Measurements from ENCODE around the gene ADAMTSL3.

DNA sequence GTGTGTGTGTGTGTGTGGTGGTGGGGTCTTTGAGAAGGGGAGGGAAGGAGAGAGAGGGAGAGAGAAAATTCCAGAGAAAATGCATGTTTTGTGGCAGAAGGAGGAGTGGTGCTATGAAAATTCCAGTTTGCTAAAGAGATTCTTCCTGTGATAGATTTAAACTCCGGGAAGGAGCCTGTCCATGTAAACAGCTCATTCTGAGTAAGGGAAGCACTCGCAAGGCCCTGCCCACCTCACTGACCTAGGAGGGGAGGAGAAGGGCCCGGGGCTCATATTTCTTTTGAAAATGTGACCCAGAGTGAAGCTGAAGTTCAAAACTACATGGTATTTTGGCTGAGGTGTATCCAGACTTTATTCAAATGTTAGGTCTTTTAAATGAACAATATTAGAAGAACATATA lies 41.3 kb downstream of the ADAMTSL3 start:
- TF ChIP-seq CTCF (IDR thresholded peaks at IDR 0.05) = no peak
- no peak for TF ChIP-seq USF2 (CRISPR knock-in tag; IDR thresholded peaks at IDR 0.05)
- no peak for TF ChIP-seq TCF7 (CRISPR knock-in tag; IDR thresholded peaks at IDR 0.05; ENCODE audit: low read depth)
- no peak for TF ChIP-seq JUN (CRISPR knock-in tag; IDR thresholded peaks at IDR 0.05)
- no peak for TF ChIP-seq CBFB (CRISPR knock-in tag; IDR thresholded peaks at IDR 0.05; ENCODE audit: low read depth)
- TF ChIP-seq, protein P1, sequence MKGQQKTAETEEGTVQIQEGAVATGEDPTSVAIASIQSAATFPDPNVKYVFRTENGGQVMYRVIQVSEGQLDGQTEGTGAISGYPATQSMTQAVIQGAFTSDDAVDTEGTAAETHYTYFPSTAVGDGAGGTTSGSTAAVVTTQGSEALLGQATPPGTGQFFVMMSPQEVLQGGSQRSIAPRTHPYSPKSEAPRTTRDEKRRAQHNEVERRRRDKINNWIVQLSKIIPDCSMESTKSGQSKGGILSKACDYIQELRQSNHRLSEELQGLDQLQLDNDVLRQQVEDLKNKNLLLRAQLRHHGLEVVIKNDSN (CRISPR knock-in tag; IDR thresholded peaks at IDR 0.05) = no peak
- TF ChIP-seq NFYB (CRISPR knock-in tag; conservative IDR thresholded peaks at IDR 0.05; ENCODE audit: low read depth) = no peak
- TF ChIP-seq NR1H2 (CRISPR knock-in tag; IDR thresholded peaks at IDR 0.05) = no peak
- TF ChIP-seq NR2C2 (CRISPR knock-in tag; IDR thresholded peaks at IDR 0.05) = no peak
- TF ChIP-seq CREB1 (CRISPR knock-in tag; IDR thresholded peaks at IDR 0.05) = no peak
